ENCODE results near the gene EPN1. TPM values are rescaled to one million over a fixed set of nuclear protein-coding genes. Genes with fewer than 3 reads are reported as not detected.

Gene EPN1
- total RNA-seq, 1 donor from 2014 or later: 16.7 TPM

DNA sequence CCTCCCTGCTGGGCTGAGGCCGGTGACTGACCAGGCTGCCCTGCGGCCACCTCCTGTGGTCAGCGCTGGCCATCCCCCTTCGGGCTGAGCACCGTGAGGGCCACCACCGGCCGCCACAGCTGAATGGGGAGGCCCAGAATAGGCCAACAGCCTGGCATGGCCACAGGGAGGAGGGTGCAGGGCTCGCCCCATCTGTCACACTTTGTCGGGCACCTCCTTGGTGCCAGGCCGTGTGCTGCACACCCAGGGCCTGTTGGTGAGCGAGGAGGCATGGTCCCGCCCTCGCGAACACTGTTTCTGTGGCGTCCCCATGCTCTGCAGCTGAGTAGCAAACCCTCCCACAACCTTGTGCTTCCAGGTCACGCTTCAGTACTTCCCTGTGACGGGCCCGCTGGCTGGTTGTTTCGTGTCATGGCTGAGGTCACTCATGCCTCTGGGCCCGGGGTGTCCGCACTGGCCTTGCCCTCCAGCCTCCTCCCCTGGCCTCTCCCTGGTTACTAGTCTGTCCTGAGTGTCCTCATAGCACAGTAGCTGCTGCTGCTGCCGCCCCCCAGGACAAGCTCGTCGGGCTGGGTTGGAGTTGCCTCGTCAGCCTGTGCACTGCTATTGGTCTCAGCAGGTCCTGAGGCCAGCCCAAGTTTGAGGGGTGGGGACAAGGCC lies 15.2 kb downstream of the EPN1 start:
- DNase-seq (ENCODE audit: low spot score in 2 of 2) (no peak), FAIRE-seq (no peak)

DNA sequence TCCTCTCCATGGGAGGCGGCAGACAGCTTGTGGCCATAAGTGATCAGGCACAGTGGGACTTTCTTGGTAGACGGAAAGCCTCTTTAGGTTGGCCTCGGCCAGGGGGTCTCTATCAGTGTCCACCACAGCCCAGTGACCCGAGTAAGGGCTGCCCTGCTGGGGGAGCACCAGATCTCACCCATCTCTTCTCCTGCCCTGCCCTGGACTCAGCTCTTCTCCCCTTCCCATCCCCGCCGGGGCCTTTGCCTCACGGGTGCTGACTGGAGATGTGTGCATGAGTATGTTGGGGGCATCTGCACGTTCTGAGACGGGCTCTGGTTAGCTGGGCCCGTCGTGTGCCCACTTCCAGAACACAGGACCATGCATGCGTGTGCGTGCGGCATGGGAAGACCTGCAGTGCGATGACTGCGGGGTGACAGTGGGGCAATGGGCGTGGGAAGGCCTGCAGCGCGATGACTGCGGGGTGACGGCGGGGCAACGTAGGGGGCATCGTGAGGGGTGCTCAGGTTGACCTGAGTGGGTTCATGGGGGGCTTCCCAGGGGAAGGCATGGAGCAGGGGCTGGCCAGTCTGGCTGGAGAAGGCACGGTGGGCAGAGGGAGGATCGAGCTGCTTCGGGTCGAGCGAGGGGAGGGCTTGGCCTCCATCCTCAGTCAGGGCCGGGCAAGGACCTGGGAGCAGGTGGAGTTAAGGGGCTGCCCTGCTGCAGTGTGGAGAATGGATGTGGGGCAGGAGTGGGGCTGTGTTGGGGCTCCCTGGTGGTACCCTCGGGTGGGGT lies 15.9 kb downstream of the EPN1 start:
- peak in 1 of 2 donors; percentile 22 for DNase-seq (ENCODE audit: low spot score in 2 of 2)
- no peak for FAIRE-seq

DNA sequence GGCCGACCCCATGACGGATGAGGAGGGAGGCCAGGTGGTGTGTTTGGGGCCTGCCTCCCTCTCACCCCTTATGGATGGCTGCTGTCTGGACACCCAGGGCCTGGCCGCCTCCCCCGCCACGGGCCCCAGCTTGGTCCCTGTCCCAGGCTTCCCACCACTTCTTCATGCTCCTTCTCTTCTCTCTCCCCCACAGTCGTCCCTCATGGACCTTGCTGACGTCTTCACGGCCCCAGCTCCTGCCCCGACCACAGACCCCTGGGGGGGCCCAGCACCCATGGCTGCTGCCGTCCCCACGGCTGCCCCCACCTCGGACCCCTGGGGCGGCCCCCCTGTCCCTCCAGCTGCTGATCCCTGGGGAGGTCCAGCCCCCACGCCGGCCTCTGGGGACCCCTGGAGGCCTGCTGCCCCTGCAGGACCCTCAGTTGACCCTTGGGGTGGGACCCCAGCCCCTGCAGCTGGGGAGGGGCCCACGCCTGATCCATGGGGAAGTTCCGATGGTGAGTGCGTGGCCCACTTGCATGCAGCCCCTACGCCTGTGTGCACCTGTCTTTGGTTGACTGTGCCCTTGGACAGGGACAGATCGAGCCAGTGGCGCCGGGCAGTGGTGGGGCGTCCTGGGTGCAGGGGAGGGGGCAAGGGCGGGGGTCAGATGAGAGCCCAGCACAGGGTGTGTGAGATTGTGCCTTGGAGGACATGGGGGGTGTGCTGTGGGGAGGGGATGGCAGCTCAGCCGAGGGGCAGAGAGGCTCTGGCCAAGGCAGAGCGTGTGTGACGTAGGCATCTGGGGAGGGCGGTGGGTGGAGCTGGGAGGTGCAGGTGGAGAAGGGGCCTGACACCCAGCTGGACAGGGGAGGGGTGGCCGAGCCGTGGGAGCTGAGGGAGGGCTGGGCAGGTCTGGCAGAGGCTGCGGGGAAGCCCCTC lies 16.8 kb downstream of the EPN1 start:
- FAIRE-seq (no peak), DNase-seq (ENCODE audit: low spot score in 2 of 2) (no peak)

DNA sequence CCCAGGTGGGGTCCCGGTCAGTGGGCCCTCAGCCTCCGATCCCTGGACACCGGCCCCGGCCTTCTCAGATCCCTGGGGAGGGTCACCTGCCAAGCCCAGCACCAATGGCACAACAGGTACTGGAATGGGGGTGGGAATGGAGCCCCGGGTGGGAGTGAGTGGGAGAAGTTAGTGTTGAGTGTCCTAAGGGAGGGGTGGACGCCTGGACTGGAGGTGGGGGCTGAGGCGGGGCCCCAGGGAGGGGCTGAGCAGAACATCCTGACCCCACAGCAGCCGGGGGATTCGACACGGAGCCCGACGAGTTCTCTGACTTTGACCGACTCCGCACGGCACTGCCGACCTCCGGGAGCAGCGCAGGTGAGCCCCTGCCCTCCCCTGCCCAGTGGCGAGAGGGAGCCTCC lies 17.7 kb downstream of the EPN1 start:
- DNase-seq (ENCODE audit: low spot score in 2 of 2): peak in 1 of 2 donors; percentile 18
- FAIRE-seq: no peak

DNA sequence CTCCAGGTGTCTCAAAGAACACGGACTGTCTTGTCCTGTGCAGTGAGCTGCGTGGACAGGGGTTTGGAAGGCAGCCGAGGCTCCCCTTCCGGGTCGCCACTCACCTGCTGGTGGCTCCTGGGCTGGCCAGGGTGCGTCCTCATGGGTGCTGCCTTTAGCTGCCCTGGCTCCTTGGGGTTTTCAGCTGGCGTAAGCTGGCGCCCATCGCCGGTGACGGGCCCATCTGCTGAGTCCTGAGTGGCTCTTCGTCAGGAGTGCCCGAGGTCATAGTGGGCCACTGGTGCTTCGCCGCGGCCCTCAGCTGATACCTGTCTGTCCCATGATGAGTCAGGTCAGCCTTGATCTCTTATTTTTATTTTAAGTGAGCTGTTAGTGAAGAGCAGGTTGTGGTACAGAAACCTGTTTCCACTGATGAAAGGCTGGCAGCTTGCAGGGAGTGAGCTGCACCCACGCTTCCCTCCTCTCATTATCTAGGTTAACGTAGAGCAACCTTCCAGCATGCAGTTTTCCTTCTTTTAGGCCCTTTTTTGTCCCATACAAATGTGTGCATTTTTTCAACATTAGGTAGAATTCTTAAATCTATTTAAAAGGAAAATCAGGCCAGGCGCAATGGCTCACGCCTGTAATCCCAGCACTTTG lies 18.4 kb downstream of the EPN1 start:
- FAIRE-seq: no peak
- peak in 1 of 2 donors; percentile 58 for DNase-seq (ENCODE audit: low spot score in 2 of 2)

DNA sequence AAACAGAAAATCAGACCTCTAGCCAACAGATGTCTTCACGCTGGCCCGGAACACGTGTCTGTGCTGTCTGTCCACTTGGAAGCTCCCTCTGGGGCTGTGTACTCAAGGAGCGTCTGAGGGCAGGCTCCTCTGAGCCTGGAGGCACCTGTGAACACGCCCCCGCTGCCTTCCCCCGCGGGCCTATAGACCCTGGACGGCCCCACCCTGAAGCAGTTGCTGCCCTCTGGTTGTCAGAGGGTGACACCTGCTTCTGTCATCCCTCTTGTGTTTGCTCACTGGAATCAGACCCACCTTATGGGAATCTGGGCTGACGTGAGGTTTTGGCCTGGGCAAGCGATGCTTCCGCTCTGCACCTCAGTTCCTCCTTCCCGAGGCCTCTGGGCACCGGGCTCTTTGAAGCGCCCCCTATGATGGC lies 19.2 kb downstream of the EPN1 start:
- DNase-seq (ENCODE audit: low spot score in 2 of 2): no peak
- FAIRE-seq: no peak

DNA sequence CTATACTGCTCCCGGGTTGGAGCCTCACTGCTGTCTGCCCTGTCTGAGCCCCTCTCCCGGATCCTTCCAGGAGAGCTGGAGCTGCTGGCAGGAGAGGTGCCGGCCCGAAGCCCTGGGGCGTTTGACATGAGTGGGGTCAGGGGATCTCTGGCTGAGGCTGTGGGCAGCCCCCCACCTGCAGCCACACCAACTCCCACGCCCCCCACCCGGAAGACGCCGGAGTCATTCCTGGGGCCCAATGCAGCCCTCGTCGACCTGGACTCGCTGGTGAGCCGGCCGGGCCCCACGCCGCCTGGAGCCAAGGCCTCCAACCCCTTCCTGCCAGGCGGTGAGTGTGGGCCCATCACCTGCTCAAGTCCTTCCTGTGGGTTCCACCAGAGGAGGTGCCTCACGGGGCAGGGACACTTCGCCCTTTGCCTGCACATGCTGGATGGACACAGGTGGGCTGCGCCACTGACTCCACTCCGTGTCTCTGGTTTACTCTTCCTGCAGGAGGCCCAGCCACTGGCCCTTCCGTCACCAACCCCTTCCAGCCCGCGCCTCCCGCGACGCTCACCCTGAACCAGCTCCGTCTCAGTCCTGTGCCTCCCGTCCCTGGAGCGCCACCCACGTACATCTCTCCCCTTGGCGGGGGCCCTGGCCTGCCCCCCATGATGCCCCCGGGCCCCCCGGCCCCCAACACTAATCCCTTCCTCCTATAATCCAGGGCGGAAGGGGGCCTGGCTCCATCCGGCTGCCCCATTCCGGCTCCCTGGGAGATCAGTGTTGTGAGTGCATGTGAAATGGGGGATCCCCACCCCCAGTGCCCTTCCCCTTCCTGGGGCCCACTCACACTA lies 19.8 kb downstream of the EPN1 start:
- no peak for FAIRE-seq
- no peak for DNase-seq (ENCODE audit: low spot score in 2 of 2)

DNA sequence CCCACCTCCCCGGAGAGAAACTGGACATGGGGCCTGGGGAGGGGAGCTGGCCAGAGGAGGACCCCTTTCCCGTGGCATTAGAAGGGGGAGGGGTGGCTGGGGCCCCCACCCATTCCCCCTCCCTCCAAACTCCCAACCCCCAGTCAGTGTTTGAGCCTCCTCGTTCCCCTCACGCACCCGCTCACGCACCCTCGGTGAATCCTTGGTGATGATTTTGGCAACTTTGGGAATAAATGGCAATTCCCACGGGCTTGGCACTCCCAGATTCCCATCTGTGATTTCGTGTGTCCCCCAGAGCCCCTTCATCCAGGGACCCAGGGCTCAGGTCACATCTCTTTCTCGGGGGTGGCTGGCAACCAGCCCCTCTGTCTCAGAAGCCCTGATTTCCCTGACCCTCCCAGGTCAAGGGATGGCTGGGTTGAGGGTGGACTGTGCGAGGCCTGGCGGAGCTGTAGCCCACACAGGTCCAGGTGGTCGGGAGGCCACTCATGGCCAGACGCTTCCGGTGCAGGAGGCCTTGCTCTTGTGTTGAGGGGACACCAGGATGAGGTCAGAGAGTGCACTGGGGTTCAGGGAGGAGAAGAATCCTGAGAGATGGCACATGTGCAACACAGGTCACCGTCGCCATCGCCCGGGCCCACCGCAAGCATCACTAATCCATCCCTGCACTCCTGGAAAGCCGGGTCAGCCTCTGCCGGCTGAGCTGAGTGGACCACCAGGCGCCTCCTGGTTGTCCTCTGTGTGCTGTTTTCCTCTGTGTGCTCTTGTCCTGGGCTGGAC lies 20.7 kb downstream of the EPN1 start:
- DNase-seq (ENCODE audit: low spot score in 2 of 2) (no peak), FAIRE-seq (no peak)

DNA sequence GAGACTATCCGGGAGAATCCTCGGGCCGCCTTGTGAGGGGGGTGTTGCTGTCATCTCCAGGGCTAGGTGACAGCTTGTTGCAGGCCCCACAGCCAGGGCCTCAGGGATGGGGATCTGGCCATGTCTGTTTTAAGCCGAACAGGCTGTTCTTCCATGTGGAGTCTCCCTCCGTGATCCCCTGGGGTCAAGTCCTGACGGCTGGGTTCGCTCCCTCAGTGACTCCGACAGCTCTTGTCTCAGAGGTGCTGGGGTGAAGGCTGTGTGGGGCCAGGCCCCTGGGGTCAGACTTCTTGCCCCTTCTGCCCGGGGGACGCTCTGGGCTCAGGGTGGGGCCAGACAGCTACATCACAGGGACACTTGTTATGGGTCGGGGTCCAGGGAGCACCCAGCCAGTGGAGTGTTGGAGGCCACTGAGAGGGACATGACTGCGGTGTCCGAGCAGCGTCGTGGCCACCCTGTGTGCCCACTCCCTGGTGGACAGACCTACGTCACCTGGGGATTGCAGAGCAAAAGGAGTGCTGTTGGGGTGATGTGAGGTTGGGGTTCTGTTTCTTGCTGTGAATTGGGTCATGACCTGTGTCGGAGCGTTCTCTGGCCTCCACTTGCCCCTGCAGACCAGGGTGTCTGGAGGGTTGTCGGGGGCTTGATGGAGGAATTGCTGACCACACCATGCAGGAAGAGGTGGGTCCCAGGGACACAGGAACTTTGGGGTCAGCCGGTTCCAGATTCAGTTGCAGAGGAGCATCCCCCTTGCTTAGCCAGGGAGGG lies 21.5 kb downstream of the EPN1 start:
- DNase-seq (ENCODE audit: low spot score in 2 of 2) (no peak), FAIRE-seq (no peak)

DNA sequence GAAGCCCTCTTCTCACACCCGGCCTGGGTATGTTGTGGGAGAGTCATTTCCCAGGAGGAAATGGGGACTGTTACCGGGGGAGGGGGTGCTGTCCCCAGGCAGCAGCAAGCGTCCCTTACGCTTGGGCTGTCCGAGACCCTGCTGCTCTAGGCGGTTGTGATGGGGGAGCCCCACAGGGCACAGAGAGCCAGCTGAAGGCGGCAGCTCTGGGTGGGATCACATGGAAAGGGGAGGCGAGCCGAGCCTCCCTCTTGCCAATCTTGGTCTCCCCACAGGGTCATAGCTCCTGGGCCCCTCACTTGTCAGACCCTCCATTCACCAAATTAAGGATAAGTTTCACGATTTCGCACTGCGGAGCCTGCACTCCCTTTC lies 22.0 kb downstream of the EPN1 start:
- no peak for FAIRE-seq
- DNase-seq (ENCODE audit: low spot score in 2 of 2): no peak

DNA sequence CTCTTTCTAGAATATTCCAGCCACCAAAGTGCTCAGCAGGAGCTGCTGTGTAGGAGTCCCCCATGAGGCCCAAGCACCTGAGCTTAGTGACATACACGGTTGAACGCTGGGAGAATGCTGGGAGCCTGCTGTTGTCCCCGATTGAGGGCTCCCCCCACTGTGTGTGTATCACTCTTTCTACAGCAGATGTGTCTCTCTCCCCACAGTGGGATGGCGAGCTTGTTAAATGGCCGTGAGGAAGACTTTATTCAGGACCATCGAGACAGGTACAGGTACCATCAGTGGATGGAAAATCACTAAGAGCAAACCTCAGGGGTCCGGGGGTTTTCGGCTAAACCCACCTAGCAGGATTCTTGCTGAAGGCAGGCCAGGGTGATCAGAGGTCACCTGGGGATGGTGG lies 22.7 kb downstream of the EPN1 start:
- DNase-seq (ENCODE audit: low spot score in 2 of 2) (no peak), FAIRE-seq (no peak)

DNA sequence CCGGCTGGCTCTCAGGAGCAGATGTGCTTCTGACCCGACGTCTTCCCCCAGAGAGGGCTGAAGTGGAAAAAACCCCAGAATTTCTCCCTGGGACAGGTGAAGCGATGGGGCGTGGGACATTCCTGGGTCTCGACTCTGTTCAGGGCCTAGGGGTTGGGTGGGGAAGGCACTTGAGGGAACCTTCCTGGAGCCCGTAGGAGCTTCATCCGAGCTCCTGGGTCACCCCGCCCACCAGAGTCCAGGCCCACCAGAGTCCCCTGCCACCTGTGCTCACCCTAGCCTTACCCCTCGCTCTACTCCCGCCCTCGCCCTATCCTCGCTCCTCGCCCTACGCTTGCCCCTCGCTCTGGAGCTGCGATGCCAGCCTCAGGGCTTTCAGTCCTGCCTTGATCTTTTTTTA lies 23.2 kb downstream of the EPN1 start:
- FAIRE-seq (no peak), DNase-seq (ENCODE audit: low spot score in 2 of 2) (no peak)

DNA sequence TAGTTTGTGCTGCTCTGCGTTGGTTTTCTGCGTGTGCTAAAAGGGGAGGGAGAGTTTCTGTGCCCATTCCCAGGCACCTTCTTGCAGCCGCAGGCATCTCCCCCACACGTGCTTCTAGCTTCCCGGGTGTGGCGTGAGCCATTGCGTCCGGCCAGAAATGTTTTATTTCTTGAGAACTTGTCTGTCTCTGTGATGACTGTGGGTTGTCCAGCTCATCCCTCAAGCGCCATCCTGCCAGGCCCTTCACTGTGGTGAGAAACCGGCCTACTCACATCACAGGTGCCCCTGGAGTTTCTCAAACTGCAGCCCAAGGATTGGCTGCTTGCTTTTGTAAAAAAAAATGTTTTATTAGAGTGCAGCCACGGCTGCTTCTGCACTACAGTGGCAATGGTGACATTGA lies 24.2 kb downstream of the EPN1 start:
- DNase-seq (ENCODE audit: low spot score in 2 of 2) (no peak), FAIRE-seq (no peak)

DNA sequence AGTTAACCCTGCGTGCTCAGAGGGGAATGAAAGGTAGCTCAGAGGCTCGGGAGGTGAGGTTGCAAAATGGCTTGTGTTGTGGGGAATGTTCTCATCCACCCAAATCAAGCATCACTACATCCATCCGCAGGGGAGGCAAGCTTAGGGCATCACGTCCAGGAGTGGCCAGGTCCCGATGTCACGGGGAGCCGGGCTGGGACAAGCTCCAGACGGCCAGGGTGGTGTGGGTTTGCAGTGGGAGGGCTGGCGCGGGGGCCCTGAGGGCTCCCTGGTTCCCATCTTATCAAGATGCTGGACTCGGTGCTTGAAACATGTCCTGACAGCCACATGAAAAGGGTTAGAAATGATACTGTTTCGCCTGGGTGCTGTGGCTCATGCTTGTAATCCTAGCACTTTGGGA lies 25.8 kb downstream of the EPN1 start:
- no peak for FAIRE-seq

DNA sequence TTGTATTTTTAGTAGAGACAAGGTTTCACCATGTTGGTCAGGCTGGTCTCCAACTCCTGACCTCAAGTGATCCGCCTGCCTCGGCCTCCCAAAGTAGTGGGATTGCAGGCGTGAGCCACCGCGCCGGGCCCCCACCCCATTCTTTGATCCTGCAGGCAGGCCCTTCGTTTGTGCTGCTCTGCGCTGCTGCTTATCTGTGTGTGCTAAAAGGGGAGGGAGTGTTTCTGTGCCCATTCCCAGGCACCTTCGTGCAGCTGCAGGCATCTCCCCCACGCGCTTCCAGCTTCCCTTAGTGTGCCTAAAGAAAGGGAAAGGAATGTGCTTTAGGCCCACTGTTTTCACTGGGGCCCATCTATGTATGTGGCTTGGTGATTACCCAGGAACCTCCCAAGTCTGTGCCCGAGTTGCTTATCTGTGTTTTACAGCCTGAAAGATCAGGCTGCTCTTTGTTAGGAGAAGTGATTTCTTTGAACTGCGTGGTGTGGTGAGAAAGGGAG lies 27.2 kb downstream of the EPN1 start:
- FAIRE-seq: no peak
- DNase-seq (ENCODE audit: low spot score in 2 of 2): no peak

More for the DNA sequence above, 25.8 kb downstream of the EPN1 start:
- no peak for DNase-seq (ENCODE audit: low spot score in 2 of 2)

DNA sequence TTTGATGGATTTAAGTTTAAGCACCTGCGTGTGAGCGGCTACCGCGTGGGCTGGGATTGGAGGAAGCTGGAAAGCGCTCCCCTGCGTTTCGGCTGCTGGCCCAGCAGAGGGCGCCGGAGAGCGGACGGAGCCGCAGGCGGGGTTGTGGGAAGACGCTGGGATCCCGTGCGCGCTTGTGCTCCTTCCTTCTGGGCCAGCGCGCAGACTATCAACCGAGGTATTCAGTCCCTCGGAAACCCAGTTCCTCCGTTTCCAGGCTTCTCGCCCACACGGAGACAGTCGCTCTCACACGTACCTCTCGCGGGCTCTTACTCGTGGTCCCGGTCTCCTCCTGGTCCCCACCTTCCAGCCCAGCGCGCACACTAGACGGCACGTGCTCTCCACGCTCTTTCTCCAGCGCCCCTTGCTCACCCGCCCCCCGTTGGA lies 28.8 kb downstream of the EPN1 start:
- FAIRE-seq: no peak
- DNase-seq (ENCODE audit: low spot score in 2 of 2): peak in 1 of 2 donors; percentile 72

DNA sequence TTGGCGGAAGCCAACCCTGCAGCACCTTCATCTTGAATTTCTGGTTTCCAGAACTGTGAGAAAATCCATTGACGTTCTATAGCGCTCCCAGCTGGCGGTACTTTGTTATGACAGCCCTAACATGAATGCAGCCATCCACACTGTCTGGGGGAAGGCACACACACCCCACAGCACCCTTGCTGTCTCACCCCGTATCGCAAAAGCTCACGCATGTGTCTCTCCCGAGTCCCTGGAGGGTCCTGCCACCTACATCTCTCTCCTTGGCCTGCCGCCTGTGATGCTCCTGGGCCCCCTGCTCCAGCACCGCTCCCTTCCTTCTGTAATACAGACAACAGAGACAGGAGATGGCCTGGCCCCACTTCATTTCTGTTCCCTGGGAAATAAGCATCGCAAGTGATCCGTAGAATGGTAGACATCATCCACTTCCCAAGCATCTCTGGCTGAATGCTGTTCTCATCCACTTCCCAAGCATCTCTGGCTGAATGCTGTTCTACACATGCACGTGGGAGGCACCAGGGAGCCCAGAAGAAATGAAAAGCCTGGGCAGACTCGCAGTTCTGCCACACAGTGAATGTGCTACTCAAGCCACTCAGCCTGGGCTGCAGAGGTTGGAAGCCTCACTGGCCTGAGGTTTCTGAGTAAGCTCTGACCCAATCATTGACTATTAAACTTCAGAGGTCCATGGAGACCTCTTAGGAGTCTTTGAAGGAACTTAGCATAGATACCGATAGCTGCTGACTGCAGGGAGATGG lies 29.6 kb downstream of the EPN1 start:
- DNase-seq (ENCODE audit: low spot score in 2 of 2): no peak
- no peak for FAIRE-seq

Measured in frontal cortex (tissue), 4 donors.